A673 (cell line): Measurements from ENCODE around the gene ANTXRL.

Experiments
- CTCF ChIP-seq: fragments of 300-800, 200-600 bp; sonication (generic); conservative IDR thresholded peaks from 2 replicates; pipeline ENCODE4 v1.5.1; 2017; ENCODE audit warnings: low read depth, mild to moderate bottlenecking, antibody characterized with exemption, low read length, moderate library complexity, mixed read lengths
- EZH2 ChIP-seq: fragments of 200-600 bp; sonication (generic); IDR thresholded peaks from 2 replicates; pipeline ENCODE4 v1.6.1; 2017; ENCODE audit warnings: borderline replicate concordance, low read depth, mild to moderate bottlenecking, mixed read lengths, antibody characterized with exemption, low read length; ENCODE audit not compliant: poor library complexity, severe bottlenecking

GRCh38 chr10:46237815-46238510 lies 48.8 kb upstream of the ANTXRL start:
- no peak for TF ChIP-seq CTCF
- TF ChIP-seq EZH2: no peak
